H9 (cell line): ENCODE data around the gene STAB2. TPM values are rescaled to one million over a fixed set of nuclear protein-coding genes. Genes with fewer than 3 reads are reported as not detected.

Source experiments
- DNase-seq: peaks from one replicate; pipeline ENCODE4 v3.0.0-alpha.2; 2017
- H2AFZ ChIP-seq: one replicate; pipeline ENCODE4 v1.6.1; 2013; ENCODE audit warnings: mild to moderate bottlenecking, low read length, control low read depth, moderate library complexity
- H2AK5ac ChIP-seq: 2 replicates; pipeline ENCODE4 v1.6.1; 2013; ENCODE audit warnings: low read length, control low read depth, mixed read lengths; ENCODE audit not compliant: insufficient read length
- H2BK120ac ChIP-seq: one replicate; pipeline ENCODE4 v1.6.1; 2013; ENCODE audit warnings: low read depth, mild to moderate bottlenecking, low read length, control low read depth, inconsistent platforms; ENCODE audit not compliant: poor library complexity, severe bottlenecking
- H2BK12ac ChIP-seq: 2 replicates; pipeline ENCODE4 v1.6.1; 2013; ENCODE audit warnings: low read length, control low read depth, mixed read lengths, low read depth; ENCODE audit not compliant: insufficient read length
- H2BK15ac ChIP-seq: 2 replicates; pipeline ENCODE4 v1.6.1; 2013; ENCODE audit warnings: low read depth, low read length, control low read depth
- H2BK20ac ChIP-seq: one replicate; pipeline ENCODE4 v1.6.1; 2013; ENCODE audit warnings: low read depth, mild to moderate bottlenecking, low read length, control low read depth, inconsistent platforms; ENCODE audit not compliant: poor library complexity, severe bottlenecking
- H2BK5ac ChIP-seq: 2 replicates; pipeline ENCODE4 v1.6.1; 2013; ENCODE audit warnings: low read length, control low read depth, mixed read lengths; ENCODE audit not compliant: insufficient read length
- H3K14ac ChIP-seq: 2 replicates; pipeline ENCODE4 v1.6.1; 2013; ENCODE audit warnings: low read length, control low read depth; ENCODE audit not compliant: insufficient read depth
- H3K18ac ChIP-seq: 2 replicates; pipeline ENCODE4 v1.6.1; 2013; ENCODE audit warnings: low read depth, mild to moderate bottlenecking, mixed read lengths, low read length, control low read depth; ENCODE audit not compliant: insufficient read length
- H3K23ac ChIP-seq: 2 replicates; pipeline ENCODE4 v1.6.1; 2013; ENCODE audit warnings: low read length, control low read depth, mixed read lengths, low read depth; ENCODE audit not compliant: insufficient read length
- H3K23me2 ChIP-seq: 2 replicates; pipeline ENCODE4 v1.6.1; 2013; ENCODE audit warnings: low read depth, mild to moderate bottlenecking, mixed read lengths, low read length, control low read depth; ENCODE audit not compliant: insufficient read length, poor library complexity, severe bottlenecking
- H3K27ac ChIP-seq: 2 replicates; pipeline ENCODE4 v1.5.1; 2013; ENCODE audit warnings: low read length, control low read depth, mixed read lengths, low read depth; ENCODE audit not compliant: insufficient read length
- H3K27me3 ChIP-seq: 2 replicates; pipeline ENCODE4 v1.6.1; 2013; ENCODE audit warnings: low read length, control low read depth, inconsistent platforms; ENCODE audit not compliant: insufficient read depth
- H3K4ac ChIP-seq: 2 replicates; pipeline ENCODE4 v1.6.1; 2013; ENCODE audit warnings: low read depth, mild to moderate bottlenecking, control low read depth, inconsistent platforms, low read length, moderate library complexity
- H3K4me1 ChIP-seq: 2 replicates; pipeline ENCODE4 v1.6.1; 2013; ENCODE audit warnings: low read length, control low read depth, inconsistent platforms; ENCODE audit not compliant: insufficient read depth
- H3K4me2 ChIP-seq: 2 replicates; pipeline ENCODE4 v1.6.1; 2013; ENCODE audit warnings: low read length, control low read depth, mixed read lengths; ENCODE audit not compliant: insufficient read length, insufficient read depth
- H3K56ac ChIP-seq: 2 replicates; pipeline ENCODE4 v1.6.1; 2013; ENCODE audit warnings: low read depth, mild to moderate bottlenecking, mixed read lengths, low read length, control low read depth; ENCODE audit not compliant: insufficient read length
- H3K79me1 ChIP-seq: 2 replicates; pipeline ENCODE4 v1.6.1; 2013; ENCODE audit warnings: low read depth, mild to moderate bottlenecking, moderate library complexity, low read length, control low read depth, inconsistent platforms; ENCODE audit not compliant: insufficient read depth, poor library complexity, severe bottlenecking
- H3K79me2 ChIP-seq: 2 replicates; pipeline ENCODE4 v1.6.1; 2013; ENCODE audit warnings: low read length, control low read depth, inconsistent platforms; ENCODE audit not compliant: insufficient read depth
- H3K9ac ChIP-seq: 2 replicates; pipeline ENCODE4 v1.6.1; 2013; ENCODE audit warnings: low read length, control low read depth, mixed read lengths; ENCODE audit not compliant: insufficient read length; ENCODE audit errors: extremely low read depth
- H3K9me3 ChIP-seq: one replicate; pipeline ENCODE4 v1.6.1; 2013; ENCODE audit warnings: low read depth, low read length, inconsistent platforms; ENCODE audit not compliant: control insufficient read depth
- H3T11ph ChIP-seq: one replicate; pipeline ENCODE4 v1.6.1; 2013; ENCODE audit warnings: mild to moderate bottlenecking, low read length, control low read depth, inconsistent platforms
- H4K20me1 ChIP-seq: one replicate; pipeline ENCODE4 v1.6.1; 2013; ENCODE audit not compliant: control insufficient read depth, insufficient read length, insufficient read depth
- H4K5ac ChIP-seq: 2 replicates; pipeline ENCODE4 v1.6.1; 2013; ENCODE audit warnings: low read depth, mild to moderate bottlenecking, mixed read lengths, low read length, control low read depth; ENCODE audit not compliant: insufficient read length
- H4K8ac ChIP-seq: replicated peaks from 2 replicates; pipeline ENCODE4 v1.6.1; 2013; ENCODE audit warnings: low read length, control low read depth, mixed read lengths, low read depth; ENCODE audit not compliant: insufficient read length
- H4K91ac ChIP-seq: 2 replicates; pipeline ENCODE4 v1.6.1; 2013; ENCODE audit warnings: low read depth, mild to moderate bottlenecking, moderate library complexity, mixed read lengths, low read length, control low read depth; ENCODE audit not compliant: insufficient read length
- H3K27ac Mint-ChIP-seq, 3 experiments: 2 replicates in 2 of 3; 3 replicates in 1 of 3; pipeline ENCODE4 v1.8.0; 2020 to 2021; ENCODE audit warnings: mixed read lengths in 3 of 3, mild to moderate bottlenecking in 1 of 3, moderate library complexity in 1 of 3
- H3K27me3 Mint-ChIP-seq: 2 replicates; pipeline ENCODE4 v1.8.0; 2021; ENCODE audit warnings: low read depth, mild to moderate bottlenecking, moderate library complexity, mixed read lengths
- H3K36me3 Mint-ChIP-seq, 3 experiments: 2 replicates in 2 of 3; 3 replicates in 1 of 3; pipeline ENCODE4 v1.8.0; 2020 to 2021; ENCODE audit warnings: low read depth in 3 of 3, mixed read lengths in 3 of 3; ENCODE audit not compliant: insufficient read depth in 1 of 3
- H3K4me1 Mint-ChIP-seq, 2 experiments: 2 replicates each; pipeline ENCODE4 v1.8.0; 2020; ENCODE audit warnings: mixed read lengths in 2 of 2
- H3K4me3 Mint-ChIP-seq, 2 experiments: 2 replicates in 1 of 2; 3 replicates in 1 of 2; pipeline ENCODE4 v1.8.0; 2020 to 2021; ENCODE audit warnings: mild to moderate bottlenecking in 2 of 2, mixed read lengths in 2 of 2, moderate library complexity in 1 of 2
- H3K9me3 Mint-ChIP-seq, 2 experiments: 2 replicates in 1 of 2; 3 replicates in 1 of 2; pipeline ENCODE4 v1.8.0; 2020; ENCODE audit warnings: mild to moderate bottlenecking in 2 of 2, mixed read lengths in 2 of 2, moderate library complexity in 1 of 2
- WGBS: extraction: QIAGEN DNeasy Blood & Tissue Kit; methylation state at CpG from one replicate; pipeline ENCODE4 v1.1.7; 2013; ENCODE audit warnings: missing lambda C conversion rate, low lambda C conversion rate, mixed read lengths; ENCODE audit not compliant: insufficient read length; ENCODE audit errors: extremely low coverage; 5-methylcytosine and 5-hydroxymethylcytosine counted together
- total RNA-seq: library from RNA; stranded (reverse); gene quantifications from 2 replicates; pipeline ENCODE4 v1.2.1, GENCODE V29; 2021
- TF ChIP-seq, protein P1 (sequence below): fragments of 200-600 bp; sonication (generic); conservative IDR thresholded peaks from 3 replicates; pipeline ENCODE4 v1.8.0; 2021; ENCODE audit warnings: antibody characterized with exemption, mild to moderate bottlenecking

Gene STAB2
- total RNA-seq, 1 experiment from 2014 or later = 0.02 TPM

GRCh38 chr12:103756443-103756842 is 169.4 kb downstream of the STAB2 start:
- H3K4me1 Mint-ChIP-seq = peaks cover 9 to 11% of the 10 kb centered on the region in 2 experiments
- Histone ChIP-seq H3K9me3 (no peaks in the 10 kb centered on the region), H3K79me1 (no peaks in the 10 kb centered on the region), H2BK5ac (no peak overlapping the region), H4K5ac (no peak overlapping the region), H3K27ac (no peak overlapping the region), H3K18ac (no peak overlapping the region), H4K91ac (no peak overlapping the region), H4K8ac (no peak overlapping the region), H3K14ac (no peak overlapping the region), H3K23me2 (no peaks in the 10 kb centered on the region), H3K4me2 (no peak overlapping the region), H3K56ac (no peak overlapping the region), H4K20me1 (no peaks in the 10 kb centered on the region), H2BK15ac (no peak overlapping the region), H2BK20ac (no peak overlapping the region), H2BK12ac (no peak overlapping the region), H3K79me2 (no peaks in the 10 kb centered on the region), H2BK120ac (no peak overlapping the region), H3K4ac (no peak overlapping the region), H3K9ac (no peak overlapping the region), H3K23ac (no peak overlapping the region), H3K27me3 (no peaks in the 10 kb centered on the region), H2AFZ (no peak overlapping the region), H2AK5ac (no peak overlapping the region), H3K4me1 (no peaks in the 10 kb centered on the region), H3T11ph (no peak overlapping the region)
- no peaks in the 10 kb centered on the region for H3K9me3 Mint-ChIP-seq
- no peak overlapping the region for H3K4me3 Mint-ChIP-seq
- no CpG with 5 or more reads among the region's 5 CpGs for WGBS
- no peak overlapping the region; a peak in 1 of 7 replicates for H3K27ac Mint-ChIP-seq
- no peak for DNase-seq
- TF ChIP-seq, protein P1, sequence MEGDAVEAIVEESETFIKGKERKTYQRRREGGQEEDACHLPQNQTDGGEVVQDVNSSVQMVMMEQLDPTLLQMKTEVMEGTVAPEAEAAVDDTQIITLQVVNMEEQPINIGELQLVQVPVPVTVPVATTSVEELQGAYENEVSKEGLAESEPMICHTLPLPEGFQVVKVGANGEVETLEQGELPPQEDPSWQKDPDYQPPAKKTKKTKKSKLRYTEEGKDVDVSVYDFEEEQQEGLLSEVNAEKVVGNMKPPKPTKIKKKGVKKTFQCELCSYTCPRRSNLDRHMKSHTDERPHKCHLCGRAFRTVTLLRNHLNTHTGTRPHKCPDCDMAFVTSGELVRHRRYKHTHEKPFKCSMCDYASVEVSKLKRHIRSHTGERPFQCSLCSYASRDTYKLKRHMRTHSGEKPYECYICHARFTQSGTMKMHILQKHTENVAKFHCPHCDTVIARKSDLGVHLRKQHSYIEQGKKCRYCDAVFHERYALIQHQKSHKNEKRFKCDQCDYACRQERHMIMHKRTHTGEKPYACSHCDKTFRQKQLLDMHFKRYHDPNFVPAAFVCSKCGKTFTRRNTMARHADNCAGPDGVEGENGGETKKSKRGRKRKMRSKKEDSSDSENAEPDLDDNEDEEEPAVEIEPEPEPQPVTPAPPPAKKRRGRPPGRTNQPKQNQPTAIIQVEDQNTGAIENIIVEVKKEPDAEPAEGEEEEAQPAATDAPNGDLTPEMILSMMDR = no peak
- peaks cover 4% of the 10 kb centered on the region; the same call in 1 of the 2 replicates for H3K27me3 Mint-ChIP-seq
- peaks cover 0 to 4% (median 0%) of the 10 kb centered on the region in 3 experiments; a peak in 2 of 7 replicates for H3K36me3 Mint-ChIP-seq
